GM18508 (cell line): ENCODE data around the gene DIAPH3.
"Not testable (repeated sequence)": the region's sequence is repeated elsewhere in the genome, so short reads cannot be mapped to it uniquely, and the experiment has no call there.

Experiments
- ATAC-seq: cut with Tn5 transposase; IDR thresholded peaks from one replicate; pipeline ENCODE4 v1.9.1; 2021; ENCODE audit warnings: moderate number of reproducible peaks; ENCODE audit not compliant: insufficient read depth, unreplicated experiment

DIAPH3 gene, protein sequence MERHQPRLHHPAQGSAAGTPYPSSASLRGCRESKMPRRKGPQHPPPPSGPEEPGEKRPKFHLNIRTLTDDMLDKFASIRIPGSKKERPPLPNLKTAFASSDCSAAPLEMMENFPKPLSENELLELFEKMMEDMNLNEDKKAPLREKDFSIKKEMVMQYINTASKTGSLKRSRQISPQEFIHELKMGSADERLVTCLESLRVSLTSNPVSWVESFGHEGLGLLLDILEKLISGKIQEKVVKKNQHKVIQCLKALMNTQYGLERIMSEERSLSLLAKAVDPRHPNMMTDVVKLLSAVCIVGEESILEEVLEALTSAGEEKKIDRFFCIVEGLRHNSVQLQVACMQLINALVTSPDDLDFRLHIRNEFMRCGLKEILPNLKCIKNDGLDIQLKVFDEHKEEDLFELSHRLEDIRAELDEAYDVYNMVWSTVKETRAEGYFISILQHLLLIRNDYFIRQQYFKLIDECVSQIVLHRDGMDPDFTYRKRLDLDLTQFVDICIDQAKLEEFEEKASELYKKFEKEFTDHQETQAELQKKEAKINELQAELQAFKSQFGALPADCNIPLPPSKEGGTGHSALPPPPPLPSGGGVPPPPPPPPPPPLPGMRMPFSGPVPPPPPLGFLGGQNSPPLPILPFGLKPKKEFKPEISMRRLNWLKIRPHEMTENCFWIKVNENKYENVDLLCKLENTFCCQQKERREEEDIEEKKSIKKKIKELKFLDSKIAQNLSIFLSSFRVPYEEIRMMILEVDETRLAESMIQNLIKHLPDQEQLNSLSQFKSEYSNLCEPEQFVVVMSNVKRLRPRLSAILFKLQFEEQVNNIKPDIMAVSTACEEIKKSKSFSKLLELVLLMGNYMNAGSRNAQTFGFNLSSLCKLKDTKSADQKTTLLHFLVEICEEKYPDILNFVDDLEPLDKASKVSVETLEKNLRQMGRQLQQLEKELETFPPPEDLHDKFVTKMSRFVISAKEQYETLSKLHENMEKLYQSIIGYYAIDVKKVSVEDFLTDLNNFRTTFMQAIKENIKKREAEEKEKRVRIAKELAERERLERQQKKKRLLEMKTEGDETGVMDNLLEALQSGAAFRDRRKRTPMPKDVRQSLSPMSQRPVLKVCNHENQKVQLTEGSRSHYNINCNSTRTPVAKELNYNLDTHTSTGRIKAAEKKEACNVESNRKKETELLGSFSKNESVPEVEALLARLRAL

GRCh38 chr13:60163478-60164233, at the start of gene DIAPH3:
Gene DIAPH3, minus strand, starts transcription at chr13:60163928. Its CDS starts 162 bp downstream, at chr13:60163766.
- peak; percentile 98 for ATAC-seq

GRCh38 chr13:60213236-60213744, 49.6 kb upstream of the DIAPH3 start:
- no peak for ATAC-seq

DNA sequence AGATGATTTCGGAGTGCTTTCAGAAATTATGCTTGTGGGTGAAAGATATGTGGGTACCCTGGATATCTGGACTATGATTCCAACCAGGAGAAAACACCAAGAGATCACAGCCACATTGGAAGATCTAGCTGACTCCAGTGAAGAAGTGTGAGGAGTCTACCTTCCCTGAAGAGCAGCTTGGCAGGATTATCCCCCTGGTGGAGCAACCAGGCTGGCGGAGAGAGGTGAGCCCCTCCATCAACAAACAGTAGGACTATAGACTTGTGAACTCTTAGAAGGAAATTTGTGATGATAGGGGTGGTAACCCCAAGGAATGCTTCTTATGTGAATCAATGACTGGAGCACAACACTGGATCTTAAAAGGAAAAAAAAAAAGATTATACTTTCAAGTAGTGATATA, 47.8 kb upstream of the DIAPH3 start:
- ATAC-seq = no peak

- ATAC-seq = no peak
These were observed 47.0 kb upstream of the DIAPH3 start for GRCh38 chr13:60210510-60211330.

DNA sequence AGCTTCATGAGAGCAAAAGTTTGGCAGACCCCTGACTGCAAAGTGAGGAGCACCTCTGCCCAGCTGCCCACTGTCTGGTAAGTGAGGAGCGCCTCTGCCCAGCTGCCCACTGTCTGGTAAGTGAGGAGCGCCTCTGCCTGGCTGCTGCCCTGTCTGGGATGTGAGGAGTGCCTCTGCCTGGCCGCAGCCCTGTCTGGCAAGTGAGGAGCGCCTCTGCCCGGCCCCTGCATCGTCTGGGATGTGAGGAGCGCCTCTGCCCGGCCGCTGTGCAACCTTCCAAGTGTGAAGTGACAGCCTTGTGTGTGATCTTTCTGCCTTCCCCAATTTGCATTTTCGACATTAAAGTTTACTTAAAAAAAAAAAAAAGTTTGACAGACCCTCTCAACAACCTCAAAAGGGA, 41.8 kb upstream of the DIAPH3 start:
- ATAC-seq = not testable (repeated sequence)

DNA sequence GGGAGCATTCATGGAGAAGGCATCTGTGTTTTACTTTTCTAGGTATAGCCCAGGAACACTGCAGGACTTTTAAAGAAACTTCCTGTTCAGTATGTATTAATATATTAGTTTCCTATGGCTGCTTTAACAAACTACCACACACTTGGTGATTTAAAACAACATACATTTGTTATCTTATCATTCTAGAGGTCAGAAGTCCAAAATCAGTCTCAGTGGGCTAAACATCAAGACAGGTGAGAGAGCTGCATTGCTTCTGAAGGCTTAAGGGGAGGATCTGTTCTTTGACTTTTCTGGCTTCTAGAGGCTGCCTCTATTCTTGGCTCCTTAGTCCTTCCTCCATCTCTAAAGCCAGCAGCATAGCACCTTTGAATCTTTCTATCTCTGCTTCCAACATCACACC, 37.6 kb upstream of the DIAPH3 start:
- no peak for ATAC-seq

- ATAC-seq = not testable (repeated sequence)
These were observed 32.2 kb upstream of the DIAPH3 start for GRCh38 chr13:60195893-60196292.

DNA sequence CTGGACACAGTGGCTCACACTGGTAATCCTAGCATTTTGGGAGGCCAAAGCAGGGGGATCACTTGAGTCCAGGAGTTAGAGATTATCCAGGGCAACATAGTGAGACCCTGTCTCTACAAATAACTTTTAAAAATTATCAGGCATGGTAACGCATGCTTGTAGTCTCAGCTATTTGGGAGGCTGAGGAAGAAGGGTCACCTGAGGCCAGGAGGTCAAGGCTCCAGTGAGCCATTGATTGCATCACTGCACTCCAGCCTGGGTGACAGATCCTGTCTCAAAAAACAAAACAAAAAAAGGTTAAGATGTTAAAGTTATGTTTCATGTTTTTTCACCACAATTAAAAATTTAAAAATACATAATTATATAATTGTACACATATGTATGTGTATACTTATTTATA, 19.2 kb upstream of the DIAPH3 start:
- ATAC-seq = no peak

DNA sequence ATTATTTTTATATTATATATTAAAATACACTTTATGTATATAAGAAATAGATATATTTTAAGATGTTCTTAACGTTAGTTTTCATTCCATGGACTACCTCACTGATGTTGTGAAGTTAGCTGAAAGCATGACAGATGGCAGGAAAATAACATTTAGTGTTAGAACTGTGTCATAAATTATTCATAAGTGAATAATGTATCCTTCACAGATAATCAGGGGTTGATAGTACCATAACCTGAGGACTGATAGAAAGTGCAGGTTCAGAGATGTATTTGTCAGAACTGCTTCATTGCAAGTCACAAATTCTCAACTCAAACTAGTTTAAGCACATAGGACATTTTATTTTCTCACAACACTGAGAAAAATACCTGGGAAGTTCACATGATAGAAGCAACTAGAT, 14.6 kb upstream of the DIAPH3 start:
- ATAC-seq = no peak

DNA sequence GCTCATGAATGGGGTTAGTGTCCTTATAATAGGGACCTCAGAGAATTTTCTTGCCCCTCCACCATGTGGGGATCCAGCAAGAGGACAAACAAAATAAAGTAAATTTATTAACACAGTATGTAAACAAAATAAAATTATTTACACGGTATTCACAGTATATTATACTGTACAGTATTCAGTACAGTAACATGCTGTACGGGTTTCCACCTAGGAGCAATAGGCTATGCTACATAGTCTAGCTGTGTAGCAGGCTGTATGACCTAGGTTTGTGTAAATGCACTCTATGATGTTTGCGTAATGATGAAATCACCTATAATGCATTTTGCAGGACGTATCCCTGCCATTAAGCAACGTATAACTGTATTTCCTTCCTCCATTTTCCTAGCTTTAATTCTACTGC, 11.8 kb upstream of the DIAPH3 start:
- no peak for ATAC-seq

DNA sequence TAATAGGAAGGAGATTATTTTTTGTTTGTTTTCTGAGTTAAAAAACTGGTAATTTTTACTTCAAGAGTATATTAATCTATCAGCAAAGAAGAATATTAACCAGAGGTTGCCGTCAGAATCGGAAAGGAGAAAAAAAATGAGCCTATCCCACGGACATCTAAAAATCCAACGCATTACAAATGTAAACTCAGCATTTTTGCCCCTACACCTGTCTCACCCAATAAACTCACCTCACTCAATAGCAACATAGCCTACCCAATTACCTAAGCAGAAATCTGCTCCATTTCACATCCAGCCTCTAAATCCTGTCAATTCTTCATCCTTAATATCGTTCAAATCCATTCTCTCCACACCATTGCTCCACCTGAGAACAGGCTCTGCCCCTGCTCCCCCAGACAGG, 10.4 kb upstream of the DIAPH3 start:
- ATAC-seq = no peak

DNA sequence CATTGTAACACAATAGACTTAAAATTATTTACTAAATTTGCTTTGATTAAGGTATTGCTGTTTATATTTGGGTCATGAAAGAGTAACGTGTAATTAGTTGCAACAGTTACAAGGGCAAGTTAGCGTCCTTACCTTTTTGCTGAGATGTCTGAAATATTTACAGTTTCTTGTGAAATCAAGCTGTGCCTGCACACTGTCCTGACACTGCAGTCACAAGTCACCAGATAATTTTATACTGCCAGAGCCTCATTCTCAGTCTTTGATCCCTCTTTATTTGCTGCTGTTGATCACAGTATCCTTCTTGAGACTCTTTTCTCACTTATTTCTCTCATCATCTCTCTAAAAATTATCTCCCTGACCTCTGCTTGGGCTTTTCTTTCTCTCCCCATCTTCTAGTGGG, 8.4 kb upstream of the DIAPH3 start:
- no peak for ATAC-seq

DNA sequence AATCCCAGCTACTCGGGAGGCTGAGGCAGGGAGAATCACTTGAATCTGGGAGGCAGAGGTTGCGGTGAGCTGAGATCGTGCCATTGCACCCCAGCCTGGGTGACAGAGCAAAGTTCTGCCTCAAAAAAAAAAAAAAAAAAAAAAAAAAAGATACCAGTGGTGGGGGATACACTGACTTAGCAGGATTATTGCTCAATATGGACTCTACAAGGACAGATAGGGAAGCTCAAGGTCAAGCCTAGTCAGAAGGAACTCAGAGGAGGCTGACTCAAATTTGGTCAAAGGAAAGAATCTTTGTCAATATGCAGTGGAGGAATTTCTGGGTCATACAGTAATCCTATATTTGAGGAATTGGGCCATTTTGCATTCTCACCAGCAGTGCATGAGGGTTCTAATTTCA, 6.7 kb upstream of the DIAPH3 start:
- no peak for ATAC-seq

GRCh38 chr13:60169239-60170031, 5.7 kb upstream of the DIAPH3 start:
- ATAC-seq = no peak

- no peak for ATAC-seq
These were observed 3.4 kb upstream of the DIAPH3 start for GRCh38 chr13:60167121-60167520.

GRCh38 chr13:60165391-60166099, 1.8 kb upstream of the DIAPH3 start:
- no peak for ATAC-seq

- ATAC-seq = no peak
These were observed 634 bp upstream of the DIAPH3 start for GRCh38 chr13:60164234-60164889.
